Activated CD4-positive, CD25-positive, alpha-beta regulatory T cell treated with anti-CD3 and anti-CD28 coated beads, Interleukin-2, amount 50 U/mL, for 24 hours (primary cell): Measurements from ENCODE around the gene UROC1.

Experiments
- ATAC-seq, 2 donors: fragments of 150-1000 bp; cut with Tn5 transposase; one replicate each; pipeline ENCODE4 v1.10.0; 2021; ENCODE audit warnings: mild to moderate bottlenecking in 1 of 2, moderate library complexity in 1 of 2

UROC1 gene

DNA sequence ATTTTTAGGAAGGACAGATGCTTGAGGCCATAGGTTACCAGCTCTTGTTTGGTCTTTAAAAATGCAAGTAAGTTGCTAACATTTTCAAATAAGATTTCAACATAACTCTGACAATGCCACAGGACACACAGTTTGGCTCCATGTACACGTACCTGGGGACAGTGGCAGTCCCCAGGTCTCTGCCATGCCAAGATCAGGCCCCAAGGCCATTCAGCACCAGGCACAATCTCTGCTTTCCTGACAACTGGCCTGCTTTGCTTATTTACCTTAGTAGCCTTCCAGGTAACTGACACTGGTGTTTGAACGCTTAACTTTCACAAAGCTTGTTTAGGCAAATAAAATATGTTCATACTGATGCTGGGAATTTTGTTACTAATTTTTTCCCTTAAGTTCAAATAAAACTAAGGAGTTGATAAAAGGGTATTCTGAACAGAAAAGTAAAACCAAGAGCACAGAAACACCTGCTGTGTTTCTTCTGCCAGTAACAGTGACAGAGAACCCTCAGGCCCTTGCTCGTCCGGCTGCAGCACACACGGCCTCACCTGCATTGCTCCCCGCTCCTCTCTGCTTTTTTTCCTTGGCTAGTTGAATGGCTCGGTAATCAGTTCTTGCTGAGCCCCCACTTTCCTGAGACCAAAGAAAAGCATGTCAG lies 58.3 kb downstream of the UROC1 start:
- ATAC-seq = no peak

DNA sequence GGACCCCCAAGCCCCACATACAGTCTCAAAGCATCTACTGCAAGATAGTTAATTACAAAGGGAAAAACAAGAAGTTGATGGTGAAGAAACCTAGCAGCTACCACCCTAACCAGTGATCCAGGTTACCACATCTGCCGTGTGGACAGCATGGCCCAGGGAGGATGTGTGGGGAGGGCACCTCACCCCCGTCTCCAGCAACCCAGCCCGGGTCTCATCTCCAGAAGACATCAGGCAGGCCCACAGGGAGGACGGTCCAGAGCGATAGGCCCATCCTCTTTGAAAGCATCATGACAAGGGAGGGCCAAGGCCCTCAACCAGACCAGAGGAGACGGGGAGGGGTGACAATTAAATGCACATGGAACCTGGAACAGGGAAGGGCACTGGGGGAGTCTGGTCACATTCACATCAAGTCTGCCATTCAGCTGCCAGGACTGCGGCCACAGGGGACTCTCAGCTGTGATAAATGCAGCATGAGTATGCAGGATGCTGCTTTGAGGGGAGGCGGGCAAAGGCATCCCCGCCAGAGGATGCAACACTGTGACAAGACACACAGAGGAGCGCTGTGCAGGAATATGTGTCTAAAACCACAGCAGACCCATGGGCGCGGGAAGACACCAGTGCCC lies 60.7 kb downstream of the UROC1 start:
- no peak for ATAC-seq

- no peak for ATAC-seq
Observed at GRCh38 chr3:126456211-126456610, 61.4 kb downstream of the UROC1 start.

- ATAC-seq = no peak
Observed at GRCh38 chr3:126454437-126455198, 63.0 kb downstream of the UROC1 start.

- no peak for ATAC-seq
Observed at GRCh38 chr3:126454025-126454424, 63.5 kb downstream of the UROC1 start.

- ATAC-seq = no peak
Observed at GRCh38 chr3:126452213-126452612, 65.4 kb downstream of the UROC1 start.

DNA sequence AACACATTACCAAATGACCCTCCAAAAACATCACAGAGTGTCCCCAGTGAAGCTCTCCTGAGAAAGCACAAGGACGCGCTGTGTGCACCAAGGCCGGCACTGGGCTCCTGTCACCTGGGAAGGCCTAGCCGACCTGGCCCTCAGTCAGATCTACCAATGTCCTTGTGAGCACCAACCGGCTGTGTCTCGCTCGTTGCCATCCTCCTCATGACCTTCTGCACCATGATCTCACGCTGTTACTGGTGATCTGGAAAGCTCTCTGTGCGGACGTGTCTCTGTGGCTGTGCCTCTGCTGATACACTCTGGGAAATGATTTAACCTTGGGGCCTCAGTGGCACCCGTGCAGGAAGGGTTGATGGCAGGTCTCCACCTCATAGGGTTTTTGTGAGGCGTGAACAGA lies 66.1 kb downstream of the UROC1 start:
- no peak for ATAC-seq

DNA sequence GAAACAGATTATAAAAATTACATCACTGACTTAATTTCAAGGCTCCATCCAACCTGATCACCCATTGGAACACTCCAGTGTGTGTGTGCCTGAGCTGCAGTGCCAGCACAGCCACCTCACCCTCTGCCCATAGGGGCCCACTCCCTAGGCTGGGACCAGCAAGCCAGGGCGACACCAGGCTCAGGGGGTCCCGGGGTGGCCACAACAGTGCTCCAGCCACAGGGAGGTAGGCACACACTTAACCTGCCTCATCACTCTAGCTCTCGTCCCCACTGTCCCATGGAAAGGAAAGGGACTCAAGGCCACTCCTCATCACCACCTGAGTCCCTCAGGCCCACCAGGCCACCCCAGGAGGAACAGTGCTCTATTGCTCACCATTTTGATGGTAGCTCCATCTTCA lies 66.8 kb downstream of the UROC1 start:
- ATAC-seq = no peak

- no peak for ATAC-seq
Observed at GRCh38 chr3:126450219-126450618, 67.4 kb downstream of the UROC1 start.

- no peak for ATAC-seq
Observed at GRCh38 chr3:126449621-126450051, 67.9 kb downstream of the UROC1 start.

GRCh38 chr3:126448893-126449180 lies 68.7 kb downstream of the UROC1 start:
- ATAC-seq = no peak

DNA sequence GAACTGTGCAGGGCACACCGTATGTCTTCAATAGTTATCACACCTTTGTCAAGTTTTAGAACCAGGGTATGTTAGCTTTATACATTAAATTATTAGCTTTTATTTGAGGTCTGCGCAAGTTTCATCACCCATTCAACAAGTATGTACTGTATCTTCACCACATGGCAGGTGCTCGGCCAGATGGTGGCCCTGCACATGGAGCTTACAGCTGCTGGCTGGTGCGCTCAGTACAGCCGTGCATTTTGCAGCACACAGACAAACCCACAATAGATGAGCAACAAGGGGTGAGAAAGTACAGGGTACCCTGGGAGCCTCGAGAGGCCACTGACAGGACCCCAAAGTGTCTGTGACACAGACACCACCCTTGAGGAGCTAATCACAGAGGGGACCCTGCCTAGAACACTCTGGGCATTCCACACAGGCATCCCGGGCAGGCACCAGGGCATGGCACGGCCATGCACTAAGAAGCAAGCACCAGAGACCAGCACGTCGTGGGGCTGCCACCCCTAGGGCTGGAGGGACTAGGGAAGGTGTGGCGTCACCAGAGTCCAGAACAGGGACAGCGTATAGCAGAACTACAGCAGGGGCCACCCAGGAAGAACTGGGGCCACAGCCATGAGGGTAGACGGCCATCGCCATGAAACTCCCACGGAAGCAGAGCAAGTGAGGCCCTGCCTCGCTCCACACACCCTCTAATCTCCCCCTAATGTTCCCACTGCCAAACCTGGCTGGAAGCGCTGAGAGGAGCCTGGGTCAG lies 69.3 kb downstream of the UROC1 start:
- no peak for ATAC-seq

GRCh38 chr3:126447456-126448106 lies 70.0 kb downstream of the UROC1 start:
- no peak for ATAC-seq

- ATAC-seq = no peak
Observed at GRCh38 chr3:126446791-126447190, 70.8 kb downstream of the UROC1 start.

- no peak for ATAC-seq
Observed at GRCh38 chr3:126446301-126446700, 71.3 kb downstream of the UROC1 start.

- ATAC-seq = no peak
Observed at GRCh38 chr3:126445506-126445905, 72.1 kb downstream of the UROC1 start.

DNA sequence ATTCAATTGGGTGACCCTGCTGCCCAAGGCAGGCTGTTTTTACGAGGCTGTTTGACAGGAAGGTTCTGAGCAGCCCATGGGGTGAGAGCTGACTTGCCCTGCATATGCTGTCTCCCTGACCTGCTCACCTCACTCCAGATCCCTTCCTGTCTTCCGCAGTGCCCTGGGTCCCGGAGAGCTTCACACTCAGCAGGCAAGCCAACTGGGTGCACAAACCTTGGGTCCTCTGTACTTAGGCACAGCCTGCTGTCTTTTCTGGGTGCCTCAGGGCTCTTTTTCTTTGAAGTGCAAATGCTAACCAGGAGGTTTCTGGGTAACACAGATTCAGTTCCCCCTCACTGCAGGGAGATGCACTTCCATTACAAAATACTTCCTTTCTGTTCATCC lies 74.7 kb downstream of the UROC1 start:
- ATAC-seq = no peak

GRCh38 chr3:126442094-126442855 lies 75.3 kb downstream of the UROC1 start:
- ATAC-seq = no peak

DNA sequence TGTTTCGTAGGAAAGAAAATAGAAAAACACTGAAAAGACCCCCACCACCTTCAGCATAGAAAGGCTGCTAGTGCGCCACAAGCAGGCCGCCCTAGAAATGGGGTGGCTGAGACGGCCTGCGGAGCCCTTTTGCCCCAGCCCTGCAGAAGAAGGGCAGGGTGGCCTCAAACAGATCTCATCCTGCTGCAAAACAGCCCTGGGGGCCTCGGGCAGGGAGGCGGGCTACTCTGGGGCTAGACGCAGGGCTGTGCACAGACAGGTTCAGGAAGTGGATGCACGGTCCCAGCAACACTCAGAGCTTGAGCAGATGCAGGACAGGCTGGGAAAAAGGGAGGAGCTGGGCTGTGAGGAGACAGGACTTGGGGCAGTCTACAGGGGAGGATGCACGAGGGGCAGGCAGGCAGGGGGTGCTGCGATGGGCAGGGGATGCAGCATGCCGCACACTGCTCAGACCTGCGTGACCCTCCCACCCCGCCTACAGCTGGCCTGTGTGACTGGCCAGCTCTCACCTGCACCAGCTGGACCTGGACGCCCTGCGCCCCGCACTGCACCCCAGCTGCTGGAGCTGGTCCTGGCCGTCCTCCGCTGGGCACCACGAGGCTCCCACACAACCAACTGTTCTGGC lies 76.2 kb downstream of the UROC1 start:
- no peak for ATAC-seq

- ATAC-seq = no peak
Observed at GRCh38 chr3:126440709-126440995, 76.9 kb downstream of the UROC1 start.

GRCh38 chr3:126439968-126440708 lies 77.4 kb downstream of the UROC1 start:
- no peak for ATAC-seq
